Stimulated activated CD8-positive, alpha-beta memory T cell treated with anti-CD3 and anti-CD28 coated beads, Interleukin-15, amount 100 ng/mL, for 1 hour (primary cell): ENCODE measurements around the gene KIAA1755.

Experiments used
- DNase-seq: peaks from one replicate; pipeline ENCODE4 v3.0.0-alpha.2; 2020; ENCODE audit warnings: low read depth

Gene KIAA1755

GRCh38 chr20:38165089-38165965, 95.2 kb downstream of the KIAA1755 start, which contains the start of gene TGM2:
Gene TGM2 (minus strand): TSS chr20:38165270. CDS start chr20:38165198, 72 bp downstream.
- no peak for DNase-seq

DNA sequence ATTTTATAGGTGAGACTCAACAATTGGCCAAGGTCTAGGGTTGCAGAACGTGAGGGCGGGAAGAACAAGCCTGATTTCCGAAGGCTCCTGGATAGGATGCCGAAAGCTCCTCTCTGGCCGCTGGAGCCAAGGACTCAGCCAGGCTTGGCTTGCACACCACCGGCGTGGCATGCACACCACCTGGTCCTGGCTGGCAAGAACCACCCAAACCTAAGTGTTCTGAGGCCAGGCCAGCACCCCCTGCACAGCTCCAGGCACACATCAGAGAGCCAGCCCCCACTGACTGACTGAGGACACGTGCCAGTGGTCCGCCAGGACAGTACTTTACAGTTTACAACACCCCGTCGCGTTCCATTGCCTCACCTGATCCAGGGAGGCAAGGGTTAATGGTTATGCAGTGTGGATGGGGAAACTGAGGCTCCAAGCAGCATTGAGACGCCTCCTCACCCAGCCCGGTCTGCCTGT, 95.9 kb downstream of the KIAA1755 start:
- DNase-seq, result no peak

GRCh38 chr20:38164069-38164468, 96.5 kb downstream of the KIAA1755 start:
- DNase-seq, result no peak

GRCh38 chr20:38162878-38163875, 97.4 kb downstream of the KIAA1755 start:
- no peak for DNase-seq

GRCh38 chr20:38162149-38162548, 98.4 kb downstream of the KIAA1755 start:
- DNase-seq, result no peak

- no peak for DNase-seq
These were observed 99.1 kb downstream of the KIAA1755 start for GRCh38 chr20:38161412-38161774.
